Stimulated activated CD8-positive, alpha-beta memory T cell treated with anti-CD3 and anti-CD28 coated beads, Interleukin-15, amount 100 ng/mL, for 48 hours (primary cell): ENCODE data around the gene PIF1.
A peak's percentile ranks its signal among the peaks of the same experiment; 100 is the strongest.
"Not testable (repeated sequence)": the region's sequence is repeated elsewhere in the genome, so short reads cannot be mapped to it uniquely, and the experiment has no call there.

Experiments used
- DNase-seq, 2 donors: peaks; one replicate each; pipeline ENCODE4 v3.0.0-alpha.2; 2020; ENCODE audit warnings: low read depth in 2 of 2

Gene PIF1

DNA sequence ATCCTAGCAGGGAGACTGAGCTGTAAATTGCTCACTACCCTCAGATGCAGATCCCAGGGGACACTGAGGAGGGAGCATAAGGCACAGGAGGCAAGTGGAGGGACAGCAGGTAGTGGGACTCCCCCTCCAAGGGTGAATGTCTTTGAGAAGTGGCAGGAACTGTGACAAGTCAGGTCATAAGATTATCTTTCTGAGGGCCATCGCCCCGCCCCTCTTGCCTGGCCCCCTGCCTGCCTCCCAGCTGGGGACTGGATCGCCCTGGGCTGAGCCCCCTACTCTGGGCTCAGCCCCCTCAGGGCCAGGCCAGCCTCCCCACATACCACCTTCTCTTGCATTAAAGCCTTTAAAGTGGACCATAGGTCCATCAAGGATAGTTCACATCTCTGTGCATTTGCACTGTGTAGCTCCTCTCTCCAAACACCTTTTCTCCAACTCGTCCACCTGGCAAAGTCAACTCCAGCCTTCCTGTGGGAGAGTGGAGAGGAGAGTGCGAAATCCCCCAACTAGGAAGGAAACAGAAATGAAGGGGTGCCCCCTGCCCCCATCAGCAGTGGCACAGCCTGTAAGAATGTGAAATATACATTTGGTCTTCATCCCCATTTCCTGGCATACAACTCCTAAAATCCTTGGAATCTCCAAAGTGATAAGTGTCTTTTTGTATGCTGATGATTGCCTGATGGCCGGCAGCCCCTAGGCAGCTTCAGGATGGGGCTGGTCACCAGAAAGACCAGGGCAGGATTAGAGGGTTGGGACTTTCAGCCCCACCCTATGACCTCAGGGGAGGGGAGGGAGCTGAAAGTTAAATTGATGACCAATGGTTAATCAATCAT is 14.7 kb downstream of the PIF1 start:
- no peak for DNase-seq

DNA sequence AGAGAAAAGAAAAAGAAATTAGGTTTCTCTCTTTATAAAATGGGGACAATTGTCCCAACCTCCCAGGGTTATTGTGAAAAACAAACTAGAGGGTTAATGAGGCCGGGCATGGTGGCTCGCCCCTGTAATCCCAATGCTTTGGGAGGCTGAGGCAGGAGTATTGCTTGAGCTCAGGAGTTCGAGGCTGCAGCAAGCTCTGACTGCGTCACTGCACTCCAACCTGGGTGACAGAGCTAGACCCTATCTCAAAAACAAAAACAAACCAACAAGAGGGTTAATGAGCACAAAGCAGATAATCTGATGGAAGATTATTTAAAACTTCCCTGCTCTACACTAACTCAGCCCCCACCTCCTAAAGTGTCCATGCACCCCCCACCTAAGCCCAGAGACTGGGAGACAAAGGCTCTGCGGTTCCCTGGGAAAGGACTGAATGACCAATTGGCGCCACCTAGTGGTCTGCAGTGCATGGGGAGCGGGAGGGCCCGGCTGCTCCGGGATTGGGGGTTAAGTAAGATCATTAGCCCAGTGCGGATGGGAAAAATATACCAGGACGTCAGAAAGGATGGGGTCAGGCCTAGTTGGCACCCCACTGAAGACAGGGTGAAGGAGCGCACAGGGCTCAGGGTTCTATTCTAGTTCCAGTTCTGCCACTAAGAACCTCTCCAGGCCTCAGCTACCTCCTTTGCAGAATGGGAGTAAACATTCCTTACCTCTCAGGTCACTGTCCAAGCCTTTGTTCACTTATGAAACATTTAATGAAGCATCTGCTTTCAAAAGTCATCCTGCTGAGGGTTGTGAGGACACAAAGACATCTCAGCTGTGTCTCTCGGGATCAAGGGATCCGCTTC is 15.6 kb downstream of the PIF1 start:
- peak in 1 of 2 donors; percentile 36 for DNase-seq

DNA sequence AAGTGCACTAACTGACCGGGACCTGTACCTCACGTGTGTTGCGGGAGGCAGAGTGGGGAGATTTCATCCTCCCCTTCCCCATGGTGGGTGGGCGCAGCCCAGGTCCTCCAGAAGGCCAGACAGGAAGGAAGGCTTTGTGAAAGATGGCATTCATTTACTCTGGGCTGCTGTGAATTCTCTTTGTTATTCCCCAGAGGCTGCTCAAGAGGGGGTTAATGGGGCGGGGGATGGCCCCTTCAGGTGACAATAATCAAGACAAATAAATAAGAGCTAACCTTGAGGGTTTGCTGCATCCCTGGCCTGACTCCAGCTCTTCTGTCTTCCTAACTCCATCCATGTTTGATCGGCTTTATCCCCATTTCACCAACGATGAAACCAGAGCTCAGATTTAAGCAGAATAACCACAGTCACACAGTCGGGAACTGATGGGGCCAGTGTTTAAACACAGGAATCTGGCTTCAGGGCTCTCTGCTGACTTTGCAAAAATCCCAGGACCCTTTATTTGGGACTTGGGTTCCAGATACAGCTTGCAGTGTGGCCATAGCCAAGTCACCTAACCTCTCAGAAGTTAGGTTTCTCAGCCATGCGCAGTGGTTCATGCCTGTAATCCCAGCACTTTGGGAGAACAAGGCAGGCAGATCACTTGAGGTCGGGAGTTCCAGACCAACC is 16.5 kb downstream of the PIF1 start:
- no peak for DNase-seq

DNA sequence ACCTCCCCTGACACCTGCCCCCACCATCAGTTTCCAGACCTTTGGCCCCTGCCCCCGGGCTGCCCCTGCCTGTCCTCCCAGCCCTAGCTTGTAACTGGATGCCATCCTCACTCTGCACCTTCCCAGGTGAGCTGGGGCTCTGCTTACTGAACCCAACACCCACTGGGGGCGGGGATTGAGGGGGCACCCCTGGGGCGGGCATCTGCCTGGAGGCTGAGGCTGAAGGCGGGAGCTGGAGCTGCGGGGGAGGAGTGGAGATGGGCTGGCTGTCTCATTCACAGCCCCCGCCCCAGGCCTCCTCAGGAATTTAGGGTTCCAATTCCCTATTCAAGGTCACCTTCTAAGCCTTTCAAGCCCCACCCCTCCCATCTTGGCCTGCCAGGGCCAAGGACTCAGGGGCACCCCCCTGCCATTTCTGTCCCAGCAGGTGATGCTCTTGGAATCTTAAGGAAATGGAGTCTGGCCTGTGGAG is 17.7 kb downstream of the PIF1 start:
- DNase-seq: no peak

DNA sequence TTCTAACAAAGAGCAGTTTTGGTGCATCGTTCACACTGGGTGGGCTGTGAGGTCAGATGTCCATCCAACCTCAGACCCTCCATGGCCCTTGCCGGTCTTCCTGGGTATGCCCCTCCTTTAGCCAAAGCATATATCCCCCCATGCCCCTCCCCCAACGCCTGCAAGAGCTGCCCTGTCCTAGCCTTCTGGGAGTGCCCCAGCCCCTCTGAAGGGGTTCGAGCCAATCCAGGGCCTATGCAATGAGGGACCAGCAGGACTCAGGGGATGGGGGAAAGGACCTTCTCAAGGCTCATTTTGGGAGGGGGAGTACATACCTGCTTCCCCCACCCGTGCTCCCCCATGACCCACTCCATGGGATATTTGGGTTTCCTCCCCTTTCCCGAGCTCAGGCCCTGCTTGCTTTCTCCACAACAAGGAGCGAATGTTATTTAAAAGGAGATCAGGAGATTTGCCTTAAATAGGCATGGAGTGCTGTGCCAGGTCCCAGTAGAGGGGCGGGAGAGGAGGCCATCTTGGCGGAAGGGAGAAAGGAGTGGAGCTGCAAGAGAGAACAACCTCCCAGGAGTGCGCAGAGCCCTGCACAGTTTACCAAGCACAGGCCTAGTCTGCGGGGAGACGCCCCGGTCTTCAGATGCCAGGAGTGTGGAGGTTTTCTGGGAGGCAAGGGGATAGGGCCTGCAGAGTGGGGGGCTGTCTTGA is 18.2 kb downstream of the PIF1 start:
- DNase-seq: no peak

DNA sequence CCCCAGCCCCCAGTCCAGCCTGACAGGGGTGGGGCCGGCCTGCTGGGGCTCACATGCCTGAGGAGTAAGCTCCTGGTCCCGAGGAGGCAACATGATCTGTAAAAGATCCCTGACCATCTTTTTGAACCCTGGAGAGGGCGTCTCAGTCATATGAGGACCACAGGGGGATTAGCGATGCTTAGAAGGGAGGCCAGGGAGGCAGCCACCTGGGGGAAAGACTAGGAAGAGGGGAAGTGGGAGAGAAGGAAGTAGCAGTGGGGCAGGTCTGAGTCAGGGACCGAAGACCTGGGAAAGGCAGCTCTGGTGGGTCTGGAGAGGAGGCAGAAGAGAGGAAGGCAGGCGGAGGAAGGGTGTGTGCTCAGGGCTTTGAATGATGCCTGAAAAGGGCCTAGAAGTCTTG is 18.9 kb downstream of the PIF1 start:
- no peak for DNase-seq

DNA sequence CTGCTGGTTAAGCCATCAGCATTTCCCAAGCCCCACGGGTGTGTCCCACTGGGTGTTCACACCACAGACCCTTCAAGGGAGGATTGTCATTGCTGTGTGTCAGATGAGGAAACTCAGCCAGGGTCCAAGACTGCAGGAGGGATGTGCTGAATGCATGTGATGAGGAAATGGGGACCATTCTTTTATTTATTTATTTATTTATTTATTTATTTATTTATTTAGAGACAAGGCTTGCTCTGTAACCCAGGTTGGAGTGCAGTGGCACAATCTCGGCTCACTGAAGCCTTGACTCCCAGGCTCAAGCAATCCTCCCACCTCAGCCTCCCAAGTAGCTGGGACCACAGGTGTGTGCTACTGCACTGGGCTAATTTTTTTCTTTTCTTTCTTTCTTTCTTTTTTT is 20.8 kb downstream of the PIF1 start:
- DNase-seq: no peak

DNA sequence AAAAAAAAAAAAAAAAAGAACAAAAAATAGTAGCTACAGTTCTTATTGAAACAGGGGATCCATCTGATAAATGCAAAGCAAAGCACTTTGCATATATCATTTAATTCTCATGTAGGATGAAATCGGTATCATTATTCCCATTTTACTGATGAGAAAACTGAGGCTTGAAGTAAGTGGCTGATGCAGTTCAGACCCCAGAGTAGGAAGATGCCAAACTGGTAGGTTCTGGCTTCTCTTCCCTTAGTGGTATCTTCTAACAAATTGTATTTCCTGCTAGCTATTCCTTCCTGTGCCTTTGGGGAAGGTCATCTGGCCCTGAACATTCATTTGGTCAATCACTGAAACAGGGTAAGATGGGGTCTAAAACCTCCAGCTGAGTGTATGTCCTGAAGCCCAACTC is 21.9 kb downstream of the PIF1 start:
- DNase-seq: no peak

DNA sequence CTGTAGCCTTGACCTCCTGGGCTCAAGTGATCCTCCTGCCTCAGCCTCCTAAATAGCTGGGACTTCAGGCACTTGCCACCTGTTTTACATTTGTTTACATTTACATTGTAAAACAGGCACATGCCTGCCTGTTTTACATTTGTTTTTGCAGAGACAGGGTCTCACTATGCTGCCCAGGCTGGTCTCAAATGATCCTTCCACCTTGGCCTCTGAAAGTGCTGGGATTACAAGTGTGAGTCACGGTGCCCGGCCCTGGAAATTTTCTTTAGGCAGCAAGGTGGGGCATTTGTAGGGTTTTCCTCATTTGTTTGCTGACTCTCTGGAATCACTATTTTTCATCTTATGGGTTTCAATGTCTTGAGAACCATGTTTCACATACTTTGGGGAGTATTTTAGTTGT is 25.0 kb downstream of the PIF1 start:
- no peak for DNase-seq

DNA sequence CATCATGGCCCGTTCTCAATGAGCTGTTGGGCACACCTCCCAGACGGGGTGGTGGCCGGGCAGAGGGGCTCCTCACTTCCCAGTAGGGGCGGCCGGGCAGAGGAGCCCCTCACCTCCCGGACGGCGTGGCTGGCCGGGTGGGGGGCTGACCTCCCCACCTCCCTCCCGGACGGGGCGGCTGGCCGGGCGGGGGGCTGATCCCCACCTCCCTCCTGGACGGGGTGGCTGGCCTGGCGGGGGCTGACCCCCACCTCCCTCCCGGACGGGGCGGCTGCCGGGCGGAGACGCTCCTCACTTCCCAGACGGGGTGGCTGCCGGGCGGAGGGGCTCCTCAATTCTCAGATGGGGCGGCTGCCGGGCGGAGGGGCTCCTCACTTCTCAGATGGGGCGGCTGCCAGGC is 26.5 kb downstream of the PIF1 start:
- DNase-seq: not testable (repeated sequence)

DNA sequence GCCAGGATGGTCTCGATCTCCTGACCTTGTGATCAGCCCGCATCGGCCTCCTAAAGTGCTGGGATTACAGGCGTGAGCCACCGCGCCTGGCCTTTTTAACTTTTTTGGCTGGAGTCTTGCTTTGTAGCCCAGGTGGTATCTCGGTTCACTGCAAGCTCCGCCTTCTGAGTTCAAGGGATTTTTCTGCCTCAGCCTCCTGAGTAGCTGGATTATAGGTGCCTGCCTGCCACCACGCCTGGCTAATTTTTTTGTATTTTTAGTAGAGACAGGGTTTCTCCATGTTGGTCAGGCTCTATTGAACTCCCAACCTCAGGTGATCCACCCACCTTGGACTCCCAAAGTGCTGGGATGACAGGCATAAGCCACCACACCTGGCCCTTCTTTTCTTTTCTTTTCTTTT is 29.5 kb downstream of the PIF1 start:
- DNase-seq: not testable (repeated sequence)

DNA sequence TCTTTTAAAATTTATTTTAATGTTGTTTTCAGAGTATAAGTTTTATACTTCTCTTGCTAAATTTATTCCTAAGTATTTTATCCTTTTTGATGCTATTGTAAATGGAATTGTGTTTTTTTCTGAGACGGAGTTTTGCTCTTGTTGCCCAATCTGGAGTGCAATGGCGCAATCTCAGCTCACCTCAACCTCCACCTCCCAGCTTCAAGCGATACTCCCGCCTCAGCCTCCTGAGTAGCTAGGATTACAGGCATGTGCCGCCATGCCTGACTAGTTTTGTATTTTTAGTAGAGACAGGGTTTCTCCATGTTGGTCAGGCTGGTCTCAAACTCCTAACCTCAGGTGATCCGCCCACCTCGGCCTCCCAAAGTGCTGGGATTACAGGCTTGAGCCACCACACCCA is 30.1 kb downstream of the PIF1 start:
- DNase-seq: not testable (repeated sequence)

DNA sequence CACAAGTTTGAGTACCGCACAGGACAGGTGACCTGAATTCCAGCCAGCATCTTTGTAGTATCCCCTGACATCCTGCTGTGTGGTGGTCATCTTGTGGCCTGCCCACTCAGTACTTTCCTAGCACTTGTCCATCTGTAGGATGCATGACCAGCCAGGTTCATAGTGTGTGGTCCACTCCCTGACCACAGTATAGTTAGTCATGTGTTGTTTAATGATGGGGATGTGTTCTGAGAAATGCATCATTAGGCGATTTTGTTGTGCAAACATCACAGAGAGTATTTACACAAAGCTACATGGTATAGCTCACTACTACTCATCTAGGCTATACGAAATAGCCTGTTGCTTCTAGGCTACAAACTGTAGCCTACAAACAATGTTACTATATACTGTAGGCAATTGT is 33.2 kb downstream of the PIF1 start:
- no peak for DNase-seq

DNA sequence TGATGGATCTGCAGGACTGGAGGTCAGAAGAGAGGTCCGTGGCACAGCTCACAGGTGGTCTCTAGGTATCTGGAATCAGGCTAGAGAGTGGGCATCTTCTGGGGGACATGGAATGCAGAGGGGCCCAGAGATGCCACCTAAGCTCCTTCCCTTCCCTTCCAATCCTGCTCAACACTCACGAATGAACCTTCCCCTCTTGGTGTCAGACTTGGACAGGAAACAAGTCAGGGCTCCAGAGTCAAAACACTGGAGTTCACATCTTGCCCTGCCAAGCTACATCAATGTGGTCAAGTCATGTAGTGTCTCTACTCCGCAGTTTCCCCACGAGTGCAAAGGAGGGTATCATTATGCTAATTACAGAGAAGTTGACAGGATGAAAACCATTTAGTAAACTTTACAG is 34.0 kb downstream of the PIF1 start:
- no peak for DNase-seq

DNA sequence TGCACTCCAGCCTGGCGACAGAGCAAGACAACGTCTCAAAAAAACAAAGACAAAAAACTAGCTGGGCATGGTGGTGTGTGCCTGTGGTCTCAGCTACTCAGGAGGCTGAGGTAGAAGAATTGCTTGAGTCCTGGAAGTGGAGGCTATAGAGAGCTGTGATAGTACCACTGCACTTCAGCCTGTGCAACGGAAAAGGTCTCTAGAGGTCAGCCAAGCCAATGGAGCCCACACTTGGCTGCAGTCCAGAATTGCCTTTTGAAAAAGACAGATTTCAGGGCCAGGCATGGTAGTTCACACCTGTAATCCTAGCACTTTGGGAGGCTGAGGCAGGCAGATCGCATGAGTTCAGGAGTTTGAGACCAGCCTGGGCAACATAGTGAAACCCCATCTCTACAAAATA is 41.7 kb downstream of the PIF1 start:
- DNase-seq: no peak

DNA sequence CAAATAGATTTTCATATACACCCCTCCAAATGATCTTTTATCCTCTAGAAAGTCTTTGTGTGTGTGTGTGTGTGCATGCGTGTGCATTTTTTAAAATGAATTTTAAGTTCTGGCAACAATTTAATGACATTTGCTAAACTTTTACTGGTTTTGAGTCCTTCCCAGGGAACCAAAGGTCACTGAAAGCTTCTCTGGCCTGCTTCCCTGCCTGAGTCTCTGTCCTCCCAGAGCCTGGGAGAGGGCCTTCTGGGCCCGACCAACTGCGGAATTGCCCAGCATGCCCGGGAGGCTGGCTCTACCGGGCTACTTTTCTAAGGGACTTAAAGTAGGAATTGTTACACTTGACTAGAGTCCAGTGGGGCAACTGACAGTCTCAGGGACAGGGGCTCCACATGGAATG is 42.7 kb downstream of the PIF1 start:
- DNase-seq: no peak

DNA sequence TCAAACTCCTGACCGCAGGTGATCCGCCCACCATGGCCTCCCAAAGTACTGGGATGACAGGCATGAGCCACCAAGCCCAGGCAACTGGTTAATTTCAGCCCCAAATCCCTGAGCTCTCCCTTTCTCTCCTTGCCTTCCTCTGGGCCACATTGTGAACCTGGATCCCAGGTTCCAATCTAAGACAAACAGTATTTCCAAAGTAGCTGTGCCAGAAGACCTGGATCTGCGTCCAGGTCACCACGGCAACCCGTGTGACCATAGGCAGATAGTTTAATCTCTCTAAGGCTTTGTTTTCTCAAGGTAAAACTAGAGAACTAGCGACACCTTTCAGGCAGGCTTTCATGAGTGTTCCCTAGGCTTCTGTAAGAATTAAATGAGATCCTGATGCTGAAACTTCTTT is 44.1 kb downstream of the PIF1 start:
- DNase-seq: no peak

DNA sequence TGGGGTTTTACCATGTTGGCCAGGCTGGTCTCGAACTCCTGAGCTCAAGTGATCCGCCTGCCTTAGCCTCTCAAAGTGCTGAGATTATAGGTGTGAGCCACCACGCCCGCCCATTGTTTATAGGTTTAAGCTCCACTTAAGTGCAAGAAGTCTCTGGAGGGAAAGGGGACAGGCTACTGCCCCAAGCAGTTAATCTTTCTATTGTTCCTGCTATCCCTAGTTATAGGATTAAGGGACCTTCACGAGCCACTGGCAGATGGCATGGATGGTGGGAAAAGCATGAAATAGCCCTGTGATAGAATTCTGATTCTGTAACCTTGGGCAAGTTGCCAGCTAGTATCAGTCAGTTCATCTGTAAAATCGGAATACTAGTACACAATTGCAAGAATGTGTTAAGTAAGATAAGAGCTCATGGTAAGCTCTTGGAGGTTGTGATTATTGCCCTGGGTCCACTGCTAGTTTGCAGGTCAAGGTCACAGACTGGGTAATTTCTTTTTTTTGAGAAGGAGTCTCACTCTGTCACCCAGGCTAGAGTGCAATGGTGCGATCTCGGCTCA is 44.8 kb downstream of the PIF1 start:
- no peak for DNase-seq

DNA sequence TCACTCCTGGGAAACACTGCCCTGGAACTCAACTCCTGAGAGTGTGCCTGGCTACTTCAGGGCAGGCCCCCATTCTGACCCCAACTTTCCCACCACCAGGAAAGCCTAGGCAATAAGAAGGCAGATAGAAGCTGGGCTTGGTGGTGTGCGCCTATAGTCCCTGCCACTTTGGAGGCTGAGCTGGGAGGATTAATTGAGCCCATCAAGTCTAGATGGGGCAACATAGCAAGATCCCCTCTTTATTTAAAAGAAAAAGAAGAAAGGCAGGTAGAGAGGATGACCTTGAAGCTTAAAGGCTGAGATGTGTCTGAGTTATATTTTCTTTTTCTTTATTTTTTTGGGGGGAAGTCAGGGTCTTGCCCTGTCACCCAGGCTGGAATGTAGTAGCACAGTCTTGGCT is 45.8 kb downstream of the PIF1 start:
- DNase-seq: no peak

DNA sequence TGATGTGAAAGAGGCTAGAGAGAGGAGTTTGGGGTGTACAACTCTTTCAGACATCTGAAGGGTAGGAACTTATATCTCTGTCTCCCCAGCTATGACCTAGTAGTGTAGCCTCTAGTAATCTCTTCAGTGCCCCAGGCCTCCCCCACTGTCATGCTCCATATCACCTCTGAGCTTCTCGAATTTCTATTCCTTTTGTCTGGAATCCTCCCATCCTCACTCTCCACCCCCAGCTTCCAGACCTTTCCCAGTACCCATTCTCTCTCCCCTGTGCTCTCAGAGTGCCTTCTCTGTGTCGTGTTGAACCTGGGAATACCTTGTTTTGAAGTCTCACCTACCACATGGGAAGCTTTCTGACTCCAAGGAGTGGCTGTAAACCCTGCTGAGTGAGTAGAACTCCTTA is 46.4 kb downstream of the PIF1 start:
- DNase-seq: no peak

DNA sequence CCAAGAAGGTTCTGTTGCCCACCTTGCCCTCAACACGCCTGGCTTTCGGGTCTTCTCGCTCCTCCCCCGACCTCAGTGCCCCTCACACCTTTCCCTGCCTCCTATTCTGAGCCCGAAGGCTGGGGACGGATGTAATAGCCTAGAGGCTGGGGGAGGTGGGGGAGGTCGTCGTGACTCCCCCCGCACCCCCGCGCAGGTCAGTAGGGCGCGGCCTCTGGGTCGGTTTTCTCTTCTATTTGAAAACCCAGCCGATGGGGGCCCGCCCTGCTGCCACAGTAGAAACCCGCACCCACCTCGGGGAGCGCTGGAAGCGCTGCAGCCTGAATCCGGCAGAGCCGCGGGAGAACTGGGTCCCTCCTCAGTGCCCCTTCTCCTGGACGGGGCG is 49.1 kb downstream of the PIF1 start:
- DNase-seq: no peak
